GM18858 (cell line): ENCODE measurements around the gene SEC24D.

Experiments used
- ATAC-seq: cut with Tn5 transposase; IDR thresholded peaks from one replicate; pipeline ENCODE4 v1.9.1; 2021; ENCODE audit not compliant: unreplicated experiment

SEC24D gene

DNA sequence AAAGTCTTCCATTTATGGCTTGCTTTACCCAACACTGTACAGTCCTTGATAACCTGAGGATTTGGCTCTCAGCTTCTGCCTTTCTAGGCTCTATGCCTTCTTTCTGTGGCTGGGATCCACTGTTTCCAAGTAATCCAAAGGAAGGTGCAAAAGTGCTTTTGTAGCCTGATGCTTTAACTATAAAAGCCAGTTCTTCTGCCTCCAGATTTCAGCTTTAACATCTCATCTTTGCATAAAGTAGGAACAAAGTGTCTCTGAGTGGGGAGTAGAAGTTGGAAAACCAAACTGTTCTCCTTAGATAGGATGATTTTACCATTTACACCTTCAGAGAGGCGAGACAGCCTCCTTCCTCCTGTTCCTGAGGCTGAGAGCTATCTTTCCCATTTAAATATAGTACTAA lies 11.1 kb upstream of the SEC24D start:
- ATAC-seq, result no peak

DNA sequence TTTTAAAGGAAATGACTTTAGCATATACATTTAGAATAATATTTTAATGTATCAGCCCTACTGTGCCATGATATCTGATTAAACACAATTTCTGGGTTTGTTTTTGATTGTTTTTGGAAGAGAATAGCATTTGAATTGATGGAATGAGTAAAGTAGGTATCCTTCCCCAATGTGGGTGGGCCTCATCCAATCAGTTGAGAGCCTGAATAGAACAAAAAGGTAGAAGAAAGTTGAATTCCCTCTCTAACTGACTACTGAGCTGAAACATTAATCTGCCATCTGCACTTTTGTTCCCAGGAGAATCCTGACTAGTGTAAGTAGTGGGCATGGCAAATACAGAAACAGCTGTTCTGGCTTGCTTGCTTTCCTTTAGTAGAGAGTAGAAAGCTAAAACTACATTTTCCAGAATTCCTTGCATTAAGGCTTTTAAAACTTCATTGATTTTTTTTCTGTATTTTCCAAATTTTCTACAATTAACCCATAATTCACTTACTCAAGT lies 9.7 kb upstream of the SEC24D start:
- no peak for ATAC-seq

DNA sequence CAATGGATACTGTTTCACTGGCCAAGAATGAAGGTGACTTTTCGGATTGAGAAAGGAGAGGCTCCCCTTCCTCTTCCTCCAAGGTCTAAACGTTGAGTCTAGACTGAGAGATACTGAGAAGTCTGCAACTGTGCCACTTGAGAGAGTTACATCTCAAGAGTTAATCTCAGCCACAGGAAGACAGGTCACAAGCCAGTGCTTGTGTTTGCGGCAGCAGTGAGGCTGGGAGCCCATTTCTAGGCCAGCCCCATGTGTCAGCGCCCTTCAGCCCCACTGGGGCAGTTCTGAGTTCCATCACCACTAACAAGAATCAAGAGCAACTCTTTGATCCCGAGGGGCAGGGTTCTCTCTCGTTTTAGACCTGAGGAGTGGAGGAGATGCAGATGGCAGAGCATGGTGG lies 7.3 kb upstream of the SEC24D start:
- ATAC-seq, result no peak

DNA sequence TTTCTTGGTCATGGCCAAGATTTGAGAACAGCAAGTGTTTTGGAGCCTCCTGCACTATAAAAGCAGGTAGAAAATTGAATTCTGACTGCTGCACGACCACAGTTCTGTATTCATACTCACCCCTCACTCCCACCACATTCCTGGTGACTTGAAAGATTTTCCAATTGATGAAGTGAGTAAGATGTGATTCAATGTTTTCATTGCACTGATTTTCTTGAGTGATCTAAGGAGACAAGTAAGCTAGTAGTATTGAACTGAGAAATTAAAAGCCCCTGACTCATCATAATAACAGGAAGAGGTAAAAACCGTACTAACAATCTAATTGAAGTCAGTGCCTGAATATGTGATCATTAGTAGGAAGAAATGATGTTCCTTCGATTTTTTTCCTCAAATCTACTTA lies 6.1 kb upstream of the SEC24D start:
- ATAC-seq, result no peak

DNA sequence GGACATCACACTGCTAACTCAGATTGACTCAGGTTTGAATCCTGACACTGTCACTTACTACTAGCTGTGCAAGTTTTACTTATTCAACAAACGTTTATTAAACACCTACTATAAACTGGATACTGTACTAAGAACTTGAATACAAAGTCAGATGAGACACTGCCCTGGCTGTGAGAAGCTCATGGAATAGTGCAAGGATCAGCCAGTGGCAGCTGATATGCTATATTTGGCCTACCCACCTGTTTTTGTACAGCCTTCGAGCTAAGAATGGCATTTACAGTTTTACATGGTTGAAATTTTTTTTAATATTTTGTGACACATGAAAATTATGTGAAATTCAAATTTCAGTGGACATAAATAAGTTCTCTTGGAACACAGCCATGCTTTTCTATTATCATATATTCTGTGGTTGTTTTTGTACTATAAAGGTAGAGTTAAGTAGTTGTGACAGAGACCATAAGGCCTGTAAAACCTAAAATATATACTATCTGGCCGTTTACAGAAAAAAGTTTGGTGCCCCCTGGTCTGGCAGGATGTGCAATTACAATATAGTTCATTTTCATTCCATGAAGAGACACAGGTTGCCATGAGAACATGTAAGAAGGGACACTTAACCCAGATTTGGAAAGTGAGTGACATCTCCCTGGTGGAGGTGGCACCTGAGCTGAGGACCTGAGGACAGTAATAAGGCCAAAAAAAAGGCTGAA lies 3.4 kb upstream of the SEC24D start:
- ATAC-seq, result no peak

DNA sequence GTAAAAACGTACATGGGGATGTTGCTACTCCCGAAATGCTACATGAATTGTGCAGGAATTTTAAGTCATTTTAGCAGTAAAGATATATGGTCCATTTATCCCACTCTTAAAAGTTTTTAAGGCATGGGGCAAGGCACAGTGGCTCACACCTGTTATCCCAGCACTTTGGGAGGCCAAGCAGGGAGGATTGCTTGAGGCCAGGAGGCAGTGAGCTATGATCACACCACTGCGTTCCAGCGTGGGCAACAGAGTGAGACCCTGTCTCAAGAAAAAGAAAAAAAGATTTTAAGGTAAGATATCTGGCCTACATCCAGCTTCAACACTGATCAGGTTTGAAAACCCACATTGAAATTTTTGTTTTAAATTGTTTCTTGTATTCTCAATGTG lies 1.2 kb upstream of the SEC24D start:
- ATAC-seq, result no peak

DNA sequence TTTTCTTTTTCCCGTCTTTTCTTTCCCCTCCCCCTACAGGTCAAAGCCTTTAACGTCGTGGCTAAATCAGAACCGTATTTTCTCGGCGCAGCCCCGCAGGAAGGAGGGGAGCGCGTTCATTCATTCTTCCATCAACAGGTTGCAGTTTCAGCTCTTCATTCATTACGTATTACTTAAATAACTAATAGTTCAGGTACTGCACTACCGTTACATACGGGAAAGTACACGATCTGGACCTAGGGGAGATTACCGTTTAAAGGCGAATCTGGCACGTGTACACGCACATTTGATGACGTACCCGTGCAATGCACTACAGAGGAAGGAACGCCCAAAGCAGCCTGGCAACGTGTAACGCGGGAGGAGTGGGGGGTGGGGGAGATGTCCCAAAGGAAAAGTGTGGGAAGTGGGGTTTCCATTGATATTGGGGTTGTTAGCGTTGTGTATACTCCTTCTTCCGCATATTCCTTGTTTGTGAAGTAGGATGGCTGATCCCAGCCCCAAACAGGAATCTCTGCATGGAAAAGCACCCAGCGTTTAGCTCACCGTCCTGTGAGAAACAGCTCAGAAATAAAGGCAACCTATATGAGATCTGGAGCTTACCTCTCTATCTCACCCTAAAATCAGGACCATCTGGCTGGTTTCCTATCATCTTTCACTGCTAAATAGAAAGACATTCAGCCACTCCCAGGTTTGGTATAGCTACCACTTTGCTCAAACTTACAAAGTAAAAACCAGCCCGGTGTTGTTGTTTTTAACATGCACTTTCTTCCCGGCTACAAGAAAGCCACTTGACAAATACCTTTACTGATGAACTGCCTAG lies 585 bp upstream of the SEC24D start:
- peak; percentile 30 for ATAC-seq

DNA sequence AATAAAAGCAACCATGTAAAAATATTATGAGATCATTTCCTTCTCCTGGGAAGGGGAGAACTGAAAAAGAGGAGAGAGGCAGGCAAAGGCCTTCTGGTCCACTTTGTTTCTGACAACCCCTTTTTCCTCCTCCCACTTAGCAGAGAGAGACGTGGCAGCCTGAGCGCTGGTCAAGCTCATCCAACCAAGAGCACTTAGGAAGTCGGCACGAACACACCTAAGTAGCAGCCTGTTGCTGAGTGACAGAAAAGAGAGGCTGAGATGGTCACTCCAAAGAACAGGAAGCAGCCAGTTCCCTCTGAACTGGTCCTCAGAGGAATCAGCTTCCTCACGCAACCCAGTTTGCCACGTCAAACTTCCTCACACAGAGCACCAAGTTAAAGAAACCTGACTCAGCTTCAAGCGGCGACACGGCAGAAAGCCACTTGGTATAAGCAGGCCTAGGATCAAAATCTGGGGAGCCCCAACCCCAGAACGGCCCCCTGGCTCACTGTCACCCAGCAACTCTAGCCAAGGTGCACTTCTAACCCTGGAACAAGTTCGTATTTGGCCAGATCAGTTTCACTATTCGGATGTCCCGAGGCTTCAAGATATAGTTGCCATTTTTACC lies 861 bp downstream of the SEC24D start:
- ATAC-seq, result peak; percentile 58

DNA sequence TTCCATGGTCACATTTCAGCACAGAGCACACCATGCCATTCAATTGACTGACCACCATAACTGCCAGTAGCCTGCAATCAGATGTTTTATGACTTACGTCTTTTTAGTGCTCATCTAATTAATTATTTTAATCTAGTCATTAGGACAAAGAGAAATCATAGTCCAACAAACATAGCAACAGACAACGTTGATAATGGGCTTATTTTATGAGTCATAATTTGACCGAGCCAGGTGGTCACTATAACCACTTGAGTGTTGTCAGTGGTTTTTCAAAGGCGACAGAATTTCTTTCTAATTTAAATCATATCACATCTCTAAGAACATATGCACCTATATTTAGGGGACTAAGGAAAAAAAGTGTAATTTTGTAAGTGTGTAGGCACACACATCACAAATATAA lies 1.9 kb downstream of the SEC24D start:
- ATAC-seq, result no peak

DNA sequence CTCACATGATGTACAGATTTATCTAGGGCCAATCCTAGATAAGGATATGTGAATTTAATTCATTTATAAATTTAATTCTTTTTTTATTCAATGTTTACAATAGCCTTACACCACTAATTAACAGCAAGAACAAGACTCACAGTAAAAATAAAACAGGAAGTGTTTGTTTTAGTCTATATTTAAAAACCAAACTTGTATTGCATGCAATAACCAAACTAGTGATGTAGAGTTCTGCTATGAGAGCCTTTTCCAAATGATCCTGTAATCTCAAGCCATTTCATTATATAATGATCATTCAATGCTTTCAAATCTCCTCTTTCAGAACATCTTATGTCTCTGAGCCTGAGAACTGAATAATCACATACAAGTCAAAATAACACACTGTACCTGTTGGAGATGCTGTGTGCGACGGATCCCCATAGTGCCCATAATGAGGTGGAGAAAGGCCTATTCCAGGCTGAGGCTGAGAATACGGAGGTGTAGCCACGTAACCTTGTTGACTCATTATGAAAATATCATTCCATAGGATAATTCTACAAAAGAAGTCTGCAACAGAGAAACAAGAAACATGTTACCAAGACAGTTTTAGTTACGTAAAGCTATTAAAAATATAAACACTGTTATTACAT lies 2.6 kb downstream of the SEC24D start:
- no peak for ATAC-seq

DNA sequence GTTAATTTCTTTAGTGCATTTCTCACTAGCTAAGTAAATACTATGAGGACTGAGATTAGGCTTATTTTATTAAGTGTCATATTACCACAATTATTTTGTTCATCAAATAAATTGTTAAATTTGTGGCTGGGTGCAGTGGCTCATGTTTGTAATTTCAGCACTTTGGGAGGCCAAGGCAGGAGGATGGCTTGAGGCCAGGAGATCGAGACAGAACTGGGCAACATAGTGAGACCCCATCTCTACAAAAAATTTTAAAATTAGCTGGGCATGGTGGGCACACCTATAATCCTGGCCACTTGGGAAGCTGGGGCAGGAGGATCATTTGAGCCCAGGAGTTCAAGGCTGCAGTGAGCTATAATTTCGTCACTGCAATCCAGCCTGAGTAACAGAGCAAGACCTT lies 6.8 kb downstream of the SEC24D start:
- ATAC-seq, result no peak

DNA sequence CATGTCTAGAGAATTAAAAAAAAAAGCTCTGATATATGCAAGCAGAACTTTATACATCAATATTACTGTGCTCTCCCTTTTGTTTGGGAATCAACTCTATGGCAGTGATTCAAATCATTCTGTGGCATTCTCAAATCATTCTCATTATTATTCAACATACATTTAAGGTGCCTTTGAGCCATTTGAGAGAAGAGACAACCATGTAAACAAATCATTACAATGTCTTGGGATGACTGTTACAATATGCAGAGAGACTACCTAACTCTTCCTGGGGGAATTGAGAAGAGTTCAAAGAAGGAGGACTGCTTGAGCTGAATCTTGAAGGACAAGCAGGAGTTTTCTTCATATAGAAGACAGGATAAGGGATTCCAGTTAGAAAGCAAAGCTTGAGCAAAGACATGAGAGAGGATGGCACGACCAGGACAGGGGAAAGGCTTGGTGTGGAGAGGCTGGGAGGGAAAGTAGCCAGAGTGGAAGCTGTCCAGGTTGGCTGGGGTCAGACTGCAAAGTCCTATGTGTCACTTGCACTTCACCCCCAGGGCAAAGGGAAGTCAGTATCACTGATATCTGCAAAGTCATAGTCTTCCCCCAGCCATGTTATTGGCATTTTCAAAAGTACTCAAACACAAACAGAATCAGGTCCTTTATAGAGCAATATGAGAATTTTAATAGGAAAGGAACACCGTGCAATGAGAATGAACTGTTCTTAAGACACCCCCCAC lies 9.0 kb downstream of the SEC24D start:
- peak; percentile 53 for ATAC-seq

DNA sequence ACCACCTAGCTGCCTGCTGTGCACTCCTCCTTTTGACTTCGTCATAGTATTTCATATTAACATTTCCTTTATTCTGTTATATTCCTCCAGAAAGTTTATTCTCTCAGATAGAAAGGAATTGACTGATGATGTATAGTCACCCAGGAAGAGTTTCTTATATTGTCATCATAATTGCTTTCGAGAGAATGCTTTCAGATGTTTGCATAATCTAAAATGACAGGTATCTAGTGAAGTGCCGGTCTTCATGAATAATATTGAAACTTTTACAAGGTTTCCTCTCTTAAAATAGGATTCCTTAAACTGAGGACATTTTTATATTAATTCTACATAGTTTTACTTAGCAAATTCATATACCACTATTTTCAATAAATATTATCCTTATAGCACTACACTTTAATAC lies 10.1 kb downstream of the SEC24D start:
- peak; percentile 68 for ATAC-seq

DNA sequence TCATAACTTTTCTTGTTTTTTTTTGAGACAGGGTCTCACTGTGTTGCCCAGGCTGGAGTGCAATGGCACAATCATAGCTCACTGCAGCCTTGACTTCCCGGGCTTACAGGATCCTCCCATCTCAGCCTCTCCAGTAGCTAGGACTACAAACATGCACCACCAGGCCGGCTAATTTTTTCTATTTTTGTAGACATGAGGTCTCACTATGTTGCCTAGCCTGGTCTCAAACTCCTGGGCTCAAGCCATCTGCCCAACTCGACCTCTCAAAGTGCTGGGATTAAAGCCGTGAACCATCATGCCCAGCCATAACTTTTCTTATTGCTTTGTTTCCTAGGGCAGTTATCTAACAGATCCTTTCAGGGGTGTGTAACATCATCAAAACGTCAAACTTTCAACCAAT lies 11.8 kb downstream of the SEC24D start:
- ATAC-seq, result no peak

DNA sequence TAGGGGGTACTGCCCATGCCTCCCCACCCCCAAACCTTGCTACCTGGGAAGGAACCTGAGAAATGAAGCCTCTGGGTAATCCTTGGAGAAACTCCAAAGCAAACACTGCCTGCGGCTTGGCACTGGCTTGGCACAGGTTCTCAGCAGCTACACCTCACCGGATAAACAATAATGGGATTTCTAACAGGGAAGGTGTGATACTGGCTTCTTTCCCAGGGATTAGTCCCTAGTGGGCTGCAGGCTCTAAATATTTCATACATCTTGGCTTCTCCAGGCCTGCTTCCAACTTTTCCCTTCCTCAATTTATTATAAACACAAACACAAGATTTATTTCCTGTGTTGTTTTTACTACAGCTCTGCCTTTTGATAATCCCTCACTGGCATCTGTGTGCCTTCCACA lies 12.5 kb downstream of the SEC24D start:
- ATAC-seq, result no peak

DNA sequence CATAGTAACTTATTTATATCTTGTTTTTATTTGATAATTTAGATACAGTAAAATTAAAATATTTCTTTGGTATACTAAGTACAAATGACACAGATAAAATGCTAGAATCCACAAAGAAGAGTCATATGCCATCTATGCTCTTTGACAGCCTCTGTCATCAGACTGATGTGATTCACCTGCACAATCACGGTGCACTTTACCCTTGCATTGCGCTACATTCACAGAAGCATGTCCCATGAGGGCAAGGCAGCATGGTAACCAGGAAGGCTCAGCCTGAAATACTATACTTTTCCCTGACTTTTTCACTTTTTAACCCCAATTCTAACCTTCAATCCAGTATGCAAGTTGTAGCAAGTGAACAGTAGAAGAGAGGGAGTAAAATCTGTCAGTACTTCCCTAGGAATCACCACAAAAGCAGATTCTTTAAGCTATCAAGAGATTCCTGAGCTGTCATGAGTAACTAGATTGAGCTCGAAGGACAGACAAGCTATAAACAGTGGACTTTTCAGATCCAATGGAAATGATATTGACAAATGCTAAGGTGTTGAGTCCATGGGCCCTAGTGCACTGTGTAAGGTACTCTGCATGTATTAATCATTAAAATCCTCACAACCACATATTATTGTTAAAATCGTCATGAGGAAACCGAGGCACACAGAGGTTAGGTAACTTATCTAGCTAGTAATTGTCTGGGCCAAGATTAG lies 14.2 kb downstream of the SEC24D start:
- ATAC-seq, result no peak

DNA sequence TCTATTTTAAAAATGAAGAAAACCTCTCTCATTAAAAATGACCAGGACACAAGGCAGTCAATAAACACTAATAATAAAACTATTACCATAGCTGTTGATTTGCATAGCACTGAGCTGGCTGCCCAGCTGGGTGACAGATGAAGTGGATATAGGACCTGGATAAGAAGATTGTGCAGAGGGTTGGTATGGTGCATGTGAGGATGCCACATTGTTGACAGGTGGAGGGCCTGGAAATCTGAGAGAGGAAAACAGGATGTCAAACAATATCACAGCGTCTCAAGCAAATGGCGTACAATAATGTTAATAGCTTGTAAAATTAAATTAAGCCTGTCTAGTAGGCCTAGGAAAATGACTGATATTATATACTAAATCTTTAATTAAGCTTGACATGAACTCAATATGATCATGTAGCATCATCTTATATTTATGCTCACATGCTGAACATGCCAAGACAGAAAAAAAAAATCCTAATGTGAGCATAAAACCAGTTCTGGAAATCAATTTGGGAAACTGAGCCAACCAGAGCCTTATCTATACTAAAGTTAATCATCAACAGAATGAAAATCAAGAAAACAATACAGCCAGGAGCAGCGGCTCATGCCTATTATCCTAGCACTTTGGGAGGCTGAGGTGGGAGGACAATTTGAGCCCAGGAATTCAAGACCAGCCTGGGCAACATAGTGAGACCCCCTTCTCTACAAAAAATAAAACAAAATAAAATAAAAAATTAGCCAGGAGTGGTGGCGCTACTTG lies 18.6 kb downstream of the SEC24D start:
- ATAC-seq, result no peak

DNA sequence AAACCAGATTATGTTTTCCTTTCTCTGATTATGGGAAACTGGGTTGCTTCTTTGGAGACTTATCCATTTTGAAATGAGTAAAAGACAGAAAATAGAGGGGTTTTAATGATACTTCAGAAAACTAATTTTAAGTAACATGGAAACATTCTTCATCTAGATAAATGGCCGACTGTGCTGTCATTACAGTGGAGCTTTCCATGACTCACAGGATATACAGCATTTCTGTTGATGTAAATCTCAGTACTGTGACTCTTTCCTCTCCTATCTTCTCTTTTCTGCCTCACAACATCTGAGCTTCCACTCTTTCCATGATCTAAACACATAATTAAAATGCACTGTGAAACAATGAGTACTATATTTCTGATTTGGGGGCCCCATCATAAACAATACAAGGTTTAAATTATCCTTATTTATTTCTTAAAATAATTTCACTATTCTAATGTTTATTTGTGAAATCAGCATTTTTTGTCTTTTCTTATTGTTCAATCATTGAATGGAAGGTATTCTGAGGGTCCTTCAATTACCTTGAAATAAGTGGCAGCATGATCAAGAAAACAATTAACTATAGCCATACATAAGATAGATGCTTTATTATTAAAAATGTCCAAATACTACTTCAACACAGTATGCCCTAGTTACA lies 19.3 kb downstream of the SEC24D start:
- no peak for ATAC-seq

DNA sequence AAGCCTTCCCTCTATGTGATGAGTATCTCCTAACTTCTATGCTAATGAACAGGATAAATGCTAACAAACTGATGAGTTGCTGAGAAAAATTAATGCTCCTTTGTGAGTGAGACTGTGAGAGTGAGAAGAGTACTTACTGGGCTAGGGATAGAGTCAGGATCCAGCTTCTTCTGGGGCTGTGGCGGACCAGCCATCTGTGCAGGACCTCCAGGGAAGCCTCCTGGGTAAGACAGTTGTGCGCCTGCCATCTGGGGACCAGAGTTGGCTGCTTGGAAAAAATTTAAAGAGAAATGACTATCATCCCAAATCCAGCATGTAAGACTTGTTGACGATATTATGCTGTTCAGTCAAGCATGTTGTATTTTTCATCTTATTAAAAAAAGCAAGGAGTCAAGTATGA lies 21.0 kb downstream of the SEC24D start:
- ATAC-seq, result no peak
